ENCODE measurements around the gene KASH5. TPM values are rescaled to one million over a fixed set of nuclear protein-coding genes. Genes with fewer than 3 reads are reported as not detected.
A peak's percentile ranks its signal among the peaks of the same experiment; 100 is the strongest.

The KASH5 gene
- total RNA-seq, 1 experiment from 2014 or later, result not detected

DNA sequence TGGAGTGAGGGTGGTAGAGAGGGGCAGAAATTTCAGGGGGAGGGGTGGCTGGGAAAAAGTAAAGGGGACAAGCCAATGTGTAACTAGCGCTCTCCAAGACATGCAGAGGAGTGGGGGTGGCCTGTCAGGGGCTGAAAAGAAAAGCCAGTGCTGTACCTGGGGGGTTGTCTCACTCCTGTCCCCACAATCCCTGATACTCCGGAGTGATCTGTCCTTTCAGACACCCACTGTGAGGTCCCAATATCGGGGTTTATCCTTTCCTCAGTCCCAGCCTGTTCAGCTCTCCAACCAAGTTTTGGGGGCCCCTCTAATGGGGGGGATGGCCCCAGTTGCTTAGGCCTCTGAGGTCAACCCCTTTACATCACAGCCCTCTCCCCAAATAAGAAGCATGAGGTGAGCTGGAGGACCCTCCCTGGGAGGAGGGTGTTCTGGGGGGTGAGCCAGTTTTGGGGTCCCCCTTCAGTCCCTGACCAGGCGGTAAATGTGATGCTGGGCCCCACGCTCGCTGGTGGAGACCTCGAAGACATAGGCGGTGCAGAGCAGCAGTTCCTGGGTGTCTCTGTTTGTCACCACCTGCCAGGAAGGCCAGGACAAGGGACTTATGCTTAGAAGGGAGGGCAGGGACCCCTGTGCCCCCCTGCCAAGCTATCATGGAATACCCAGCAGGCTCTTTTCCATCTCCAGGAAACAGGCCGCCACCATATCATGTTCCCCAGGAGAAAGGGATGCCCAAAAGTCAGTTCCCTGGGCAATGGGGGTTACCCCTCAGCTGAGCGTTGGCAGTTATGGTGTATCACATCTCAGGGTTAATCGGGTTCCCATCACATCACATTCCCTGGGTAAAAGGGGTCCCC, 47.0 kb upstream of the KASH5 start:
- Mint-ChIP-seq H3K27ac (0 out of 7 replicates have a peak overlapping the region, but pooled peaks of 1 of the 3 experiments have one; percentile 55), H3K9me3 (peaks cover 0 to 3% of the 10 kb centered on the region in 2 experiments; a peak in 2 of 5 replicates), H3K27me3 (ENCODE audit: low read depth) (peaks cover 18% of the 10 kb centered on the region), H3K36me3 (ENCODE audit: insufficient read depth in 1 of 3, low read depth in 3 of 3) (peaks cover 38 to 69% (median 59%) of the 10 kb centered on the region in 3 experiments), H3K4me1 (peaks cover 17 to 29% of the 10 kb centered on the region in 2 experiments), H3K4me3 (no peak overlapping the region)
- H3K4me2 ChIP-seq (ENCODE audit: insufficient read depth, insufficient read length, low read length), result no peak overlapping the region
- peaks cover 12% of the 10 kb centered on the region for H3K23me2 ChIP-seq (ENCODE audit: insufficient read length, low read depth, low read length, poor library complexity, severe bottlenecking)
- H2BK15ac ChIP-seq (ENCODE audit: low read depth, low read length), result no peak overlapping the region
- H4K8ac ChIP-seq (replicated peaks; ENCODE audit: insufficient read length, low read depth, low read length), result no peak overlapping the region
- H3K56ac ChIP-seq (ENCODE audit: insufficient read length, low read depth, low read length), result no peak overlapping the region
- WGBS (ENCODE audit: extremely low coverage, insufficient read length, low lambda C conversion rate), result no CpG with 5 or more reads among the region's 11 CpGs
- no peaks in the 10 kb centered on the region for H3K79me1 ChIP-seq (ENCODE audit: insufficient read depth, low read depth, low read length, poor library complexity, severe bottlenecking)
- no peak overlapping the region for H2AK5ac ChIP-seq (ENCODE audit: insufficient read length, low read length)
- H2BK5ac ChIP-seq (ENCODE audit: insufficient read length, low read length), result no peak overlapping the region
- no peak overlapping the region for H3K18ac ChIP-seq (ENCODE audit: insufficient read length, low read depth, low read length)
- TF ChIP-seq, protein P1, sequence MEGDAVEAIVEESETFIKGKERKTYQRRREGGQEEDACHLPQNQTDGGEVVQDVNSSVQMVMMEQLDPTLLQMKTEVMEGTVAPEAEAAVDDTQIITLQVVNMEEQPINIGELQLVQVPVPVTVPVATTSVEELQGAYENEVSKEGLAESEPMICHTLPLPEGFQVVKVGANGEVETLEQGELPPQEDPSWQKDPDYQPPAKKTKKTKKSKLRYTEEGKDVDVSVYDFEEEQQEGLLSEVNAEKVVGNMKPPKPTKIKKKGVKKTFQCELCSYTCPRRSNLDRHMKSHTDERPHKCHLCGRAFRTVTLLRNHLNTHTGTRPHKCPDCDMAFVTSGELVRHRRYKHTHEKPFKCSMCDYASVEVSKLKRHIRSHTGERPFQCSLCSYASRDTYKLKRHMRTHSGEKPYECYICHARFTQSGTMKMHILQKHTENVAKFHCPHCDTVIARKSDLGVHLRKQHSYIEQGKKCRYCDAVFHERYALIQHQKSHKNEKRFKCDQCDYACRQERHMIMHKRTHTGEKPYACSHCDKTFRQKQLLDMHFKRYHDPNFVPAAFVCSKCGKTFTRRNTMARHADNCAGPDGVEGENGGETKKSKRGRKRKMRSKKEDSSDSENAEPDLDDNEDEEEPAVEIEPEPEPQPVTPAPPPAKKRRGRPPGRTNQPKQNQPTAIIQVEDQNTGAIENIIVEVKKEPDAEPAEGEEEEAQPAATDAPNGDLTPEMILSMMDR (conservative IDR thresholded peaks at IDR 0.05), result no peak
- no peak overlapping the region for H2BK20ac ChIP-seq (ENCODE audit: low read depth, low read length, poor library complexity, severe bottlenecking)
- no peak overlapping the region for H3K14ac ChIP-seq (ENCODE audit: insufficient read depth, low read length)
- no peaks in the 10 kb centered on the region for H3K79me2 ChIP-seq (ENCODE audit: insufficient read depth, low read length)
- H2BK12ac ChIP-seq (ENCODE audit: insufficient read length, low read depth, low read length), result no peak overlapping the region
- H3K9ac ChIP-seq (ENCODE audit: extremely low read depth, insufficient read length, low read length), result no peak overlapping the region
- H3K4ac ChIP-seq (ENCODE audit: low read depth, low read length), result no peak overlapping the region
- H3K9me3 ChIP-seq (ENCODE audit: control insufficient read depth, low read depth, low read length), result no peaks in the 10 kb centered on the region
- no peak for DNase-seq
- H4K91ac ChIP-seq (ENCODE audit: insufficient read length, low read depth, low read length), result no peak overlapping the region
- no peak overlapping the region for H3K27ac ChIP-seq (ENCODE audit: insufficient read length, low read depth, low read length)
- no peak overlapping the region for H2BK120ac ChIP-seq (ENCODE audit: low read depth, low read length, poor library complexity, severe bottlenecking)
- H4K5ac ChIP-seq (ENCODE audit: insufficient read length, low read depth, low read length), result no peak overlapping the region
- H3K27me3 ChIP-seq (ENCODE audit: insufficient read depth, low read length), result peaks cover 3% of the 10 kb centered on the region; the same call in 1 of the 2 replicates
- no peaks in the 10 kb centered on the region for H4K20me1 ChIP-seq (ENCODE audit: control insufficient read depth, insufficient read depth, insufficient read length)
- no peak overlapping the region for H3T11ph ChIP-seq (ENCODE audit: low read length)
- no peak overlapping the region for H2AFZ ChIP-seq (ENCODE audit: low read length)
- H3K4me1 ChIP-seq (ENCODE audit: insufficient read depth, low read length), result 0 out of 2 replicates have a peak, but pooled peaks cover 2% of the 10 kb centered on the region
- H3K23ac ChIP-seq (ENCODE audit: insufficient read length, low read depth, low read length), result no peak overlapping the region
